Endometrial microvascular endothelial cells (primary cell): ENCODE measurements around the gene CNKSR1. TPM values are rescaled to one million over a fixed set of nuclear protein-coding genes. Genes with fewer than 3 reads are reported as not detected.

ENCODE experiments used
- in situ Hi-C: cut with HindIII; loops from 2 replicates; pipeline ENCODE4 v1.10.0; 2017; ENCODE audit warnings: low sequenced_read_pairs, low pct_unique_long_range_greater_than_20kb; ENCODE audit errors: inconsistent ontology term
- total RNA-seq: library from RNA; depleted of rRNA; stranded (reverse); fragments of >200 nt; gene quantifications from one replicate; pipeline ENCODE4 v1.2.3, GENCODE V29; 2015; ENCODE audit errors: inconsistent ontology term

CNKSR1 gene
- total RNA-seq, 1 donor from 2014 or later, result not detected

DNA sequence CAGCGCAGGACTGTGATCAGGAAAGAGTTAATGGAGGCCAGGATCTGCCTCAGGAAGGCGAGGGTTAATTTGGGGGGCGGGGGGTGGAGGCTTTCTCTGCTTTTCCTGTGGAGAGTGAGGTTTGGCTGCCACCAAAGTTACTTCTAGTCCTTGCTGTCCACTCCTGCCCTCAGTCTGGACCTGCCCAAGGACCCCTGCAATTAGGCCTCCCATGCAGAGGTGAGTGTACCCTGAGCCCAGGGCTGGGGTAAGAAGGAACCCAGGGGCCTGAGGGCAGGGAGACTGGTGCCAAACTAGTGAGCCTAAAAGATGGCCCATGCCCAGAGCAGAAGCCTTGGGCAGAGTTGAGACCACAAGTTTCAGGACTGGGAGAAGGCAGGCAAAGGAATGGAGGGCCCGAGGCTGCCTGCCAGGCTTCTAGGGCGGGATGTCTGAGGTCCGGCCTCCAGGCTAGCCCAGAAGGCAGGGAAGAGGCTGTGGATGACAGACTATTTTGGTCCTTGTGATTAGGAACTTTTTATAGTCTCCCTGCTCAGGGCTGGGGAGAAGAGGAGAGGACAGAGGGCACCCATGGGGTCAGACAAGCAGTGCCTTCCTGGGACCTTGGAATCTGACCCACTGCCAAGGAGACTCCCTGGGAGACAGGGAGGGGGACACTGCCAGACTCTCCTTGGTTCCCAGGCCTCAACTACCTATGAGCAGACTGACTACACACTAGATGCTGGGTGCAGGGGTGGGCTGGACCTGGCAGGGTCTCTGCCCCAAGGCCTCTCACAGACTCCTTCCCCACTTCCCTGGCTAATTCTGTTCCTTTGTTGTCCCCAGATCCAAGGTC, 18.2 kb upstream of the CNKSR1 start, which contains the start of gene FAM110D:
TSS of gene FAM110D (plus strand) at position 172 of the 835 bp plus-strand sequence. CDS start 2,213 bp downstream, outside the sequence.
- in situ Hi-C loops, result no loop called here

DNA sequence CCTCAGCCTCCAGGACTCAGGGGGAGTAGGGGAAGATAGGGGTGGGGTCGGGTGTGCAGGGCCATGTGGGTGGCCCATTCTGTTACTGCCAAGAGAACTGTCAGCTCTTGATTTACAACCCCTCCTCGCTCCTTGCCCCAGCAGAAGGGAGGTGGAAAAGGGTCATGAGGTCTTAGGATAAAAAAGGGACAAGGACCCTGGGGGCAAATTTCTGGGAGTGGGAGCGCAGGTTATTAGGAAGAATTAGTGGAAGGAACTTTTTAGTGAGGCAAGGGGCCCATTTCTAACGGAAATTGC, 17.6 kb upstream of the CNKSR1 start:
- in situ Hi-C loops, result no loop called here

DNA sequence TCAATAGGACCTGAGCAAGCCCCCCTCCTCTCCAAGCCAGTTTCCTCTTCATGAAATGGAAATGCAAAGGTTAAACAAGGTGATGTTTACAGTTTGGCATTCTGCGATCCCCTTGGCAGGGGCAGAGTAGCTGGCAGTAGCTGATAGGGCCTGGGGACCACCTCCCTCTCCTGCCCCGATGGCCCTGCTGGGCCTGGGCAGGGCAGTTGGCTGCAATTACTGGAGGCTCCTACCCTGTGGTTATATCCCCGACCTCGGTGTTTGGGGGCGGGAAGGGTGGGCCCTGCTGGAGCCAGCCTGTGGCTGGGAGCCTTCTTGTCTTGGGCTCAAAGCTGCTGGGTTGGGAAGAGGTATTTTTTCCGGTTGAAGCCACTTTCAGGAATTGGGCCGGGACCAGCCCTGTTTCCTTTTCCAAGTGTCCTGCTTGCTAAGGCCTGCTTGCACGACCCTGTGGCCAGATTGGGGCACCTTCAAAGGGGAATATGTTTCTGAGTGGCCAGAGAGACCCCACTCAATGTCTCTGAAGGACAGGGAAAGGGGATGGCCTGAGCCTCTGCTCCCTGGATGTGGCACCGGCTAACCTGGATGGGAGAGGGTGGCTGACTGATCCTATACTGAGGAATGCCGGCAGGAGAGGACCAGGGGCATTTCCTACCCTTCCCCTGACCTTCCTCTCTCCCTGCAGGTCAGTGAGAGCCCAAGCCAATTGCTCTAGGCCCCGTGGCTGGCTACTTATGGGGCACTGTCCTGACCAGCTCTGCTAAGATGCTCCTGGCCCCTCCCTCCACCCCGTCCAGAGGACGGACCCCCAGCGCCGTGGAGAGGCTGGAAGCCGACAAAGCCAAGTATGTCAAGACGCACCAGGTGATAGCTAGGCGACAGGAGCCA, 16.5 kb upstream of the CNKSR1 start:
- in situ Hi-C loops, result no loop called here

DNA sequence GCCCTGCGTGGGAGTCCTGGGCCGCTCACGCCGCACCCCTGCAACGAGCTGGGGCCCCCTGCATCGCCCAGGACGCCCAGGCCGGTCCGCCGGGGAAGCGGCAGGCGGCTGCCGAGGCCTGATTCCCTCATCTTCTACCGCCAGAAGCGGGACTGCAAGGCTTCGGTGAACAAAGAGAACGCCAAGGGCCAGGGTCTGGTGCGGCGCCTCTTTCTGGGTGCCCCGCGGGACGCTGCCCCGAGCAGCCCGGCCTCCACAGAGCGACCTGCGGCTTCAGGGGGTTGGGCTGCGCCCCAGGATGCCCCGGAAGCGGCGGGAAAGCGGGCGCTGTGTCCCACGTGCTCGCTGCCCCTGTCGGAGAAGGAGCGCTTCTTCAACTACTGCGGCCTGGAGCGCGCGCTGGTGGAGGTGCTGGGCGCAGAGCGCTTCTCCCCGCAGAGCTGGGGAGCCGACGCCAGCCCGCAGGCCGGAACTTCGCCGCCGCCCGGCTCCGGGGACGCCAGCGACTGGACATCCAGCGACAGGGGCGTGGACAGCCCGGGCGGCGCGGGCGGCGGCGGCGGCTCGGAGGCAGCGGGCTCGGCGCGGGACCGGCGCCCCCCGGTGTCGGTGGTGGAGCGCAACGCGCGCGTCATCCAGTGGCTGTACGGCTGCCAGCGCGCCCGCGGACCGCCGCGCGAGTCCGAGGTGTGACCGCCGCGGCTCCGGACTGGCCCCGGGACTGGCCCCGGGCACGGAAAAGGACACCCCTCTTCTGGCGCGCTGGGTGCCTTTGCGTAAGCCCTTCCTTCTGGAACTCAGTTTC, 15.7 kb upstream of the CNKSR1 start:
- in situ Hi-C loops, result no loop called here

DNA sequence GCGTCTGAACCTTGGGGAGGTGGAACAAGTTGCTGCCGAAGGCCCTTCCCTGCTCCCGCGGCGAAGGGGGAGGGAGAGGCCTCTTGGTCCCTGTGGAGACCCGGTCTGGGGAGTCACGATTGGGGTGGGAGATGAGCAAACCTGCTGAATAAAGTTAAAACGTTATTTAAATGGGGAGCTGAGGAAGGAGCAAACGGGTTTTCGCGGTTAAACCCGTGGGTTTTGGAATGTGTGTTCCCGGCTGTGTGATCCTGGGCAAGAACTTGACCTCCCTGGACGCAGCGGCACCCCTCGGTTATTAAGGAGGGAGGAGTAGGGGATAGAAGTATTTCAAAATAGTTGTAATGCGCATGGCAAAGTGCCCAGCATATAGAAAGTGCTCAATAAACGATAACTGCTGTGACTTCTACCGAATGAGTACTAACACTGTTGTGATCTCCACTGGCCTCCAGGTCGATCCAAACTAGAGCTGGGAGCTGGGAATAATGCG, 15.0 kb upstream of the CNKSR1 start:
- in situ Hi-C loops, result no loop called here

GRCh38 chr1:26163684-26164035, 13.6 kb upstream of the CNKSR1 start:
- in situ Hi-C loops, result no loop called here

DNA sequence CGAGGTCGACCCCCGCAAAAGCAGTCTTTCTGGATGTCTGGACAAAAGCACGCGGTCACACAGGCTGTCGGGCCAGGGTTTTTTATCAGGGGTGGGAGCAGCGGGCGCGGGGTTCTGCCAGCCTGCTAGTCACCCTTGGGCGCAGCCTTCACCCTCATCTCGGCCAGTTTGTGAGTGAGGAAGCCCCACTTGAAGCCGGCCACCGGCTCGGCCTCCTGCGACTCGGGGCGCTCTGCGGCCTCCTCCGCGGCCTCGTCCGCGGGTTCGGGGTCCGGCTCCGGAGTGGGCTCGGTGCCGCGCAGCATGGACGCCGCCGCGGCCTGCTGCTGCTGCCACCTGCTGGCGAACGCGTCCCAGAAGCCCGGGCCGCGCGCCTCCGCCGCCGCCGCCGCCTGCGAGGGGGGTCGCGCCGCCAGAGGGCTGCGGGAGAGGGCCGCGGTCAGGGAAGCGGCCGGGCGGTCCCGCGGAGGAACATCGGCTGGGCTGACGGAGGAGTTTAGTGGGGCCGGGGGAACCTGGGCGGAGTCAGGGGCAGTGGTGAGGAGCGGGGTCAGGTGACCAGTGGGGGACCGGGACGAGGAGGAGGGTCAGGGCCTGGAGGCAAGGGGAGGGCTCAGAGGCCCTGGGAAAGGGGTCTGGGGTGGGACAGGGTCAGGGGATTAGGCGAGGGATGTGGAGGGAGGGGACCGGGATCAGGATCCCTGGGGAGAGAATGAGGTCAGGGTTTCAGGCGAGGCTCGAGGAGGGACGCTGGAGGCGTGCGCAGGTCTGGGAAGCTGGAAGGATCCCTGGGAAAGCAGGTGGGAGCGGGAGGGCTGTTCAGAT, 13.0 kb upstream of the CNKSR1 start:
- in situ Hi-C loops, result no loop called here

DNA sequence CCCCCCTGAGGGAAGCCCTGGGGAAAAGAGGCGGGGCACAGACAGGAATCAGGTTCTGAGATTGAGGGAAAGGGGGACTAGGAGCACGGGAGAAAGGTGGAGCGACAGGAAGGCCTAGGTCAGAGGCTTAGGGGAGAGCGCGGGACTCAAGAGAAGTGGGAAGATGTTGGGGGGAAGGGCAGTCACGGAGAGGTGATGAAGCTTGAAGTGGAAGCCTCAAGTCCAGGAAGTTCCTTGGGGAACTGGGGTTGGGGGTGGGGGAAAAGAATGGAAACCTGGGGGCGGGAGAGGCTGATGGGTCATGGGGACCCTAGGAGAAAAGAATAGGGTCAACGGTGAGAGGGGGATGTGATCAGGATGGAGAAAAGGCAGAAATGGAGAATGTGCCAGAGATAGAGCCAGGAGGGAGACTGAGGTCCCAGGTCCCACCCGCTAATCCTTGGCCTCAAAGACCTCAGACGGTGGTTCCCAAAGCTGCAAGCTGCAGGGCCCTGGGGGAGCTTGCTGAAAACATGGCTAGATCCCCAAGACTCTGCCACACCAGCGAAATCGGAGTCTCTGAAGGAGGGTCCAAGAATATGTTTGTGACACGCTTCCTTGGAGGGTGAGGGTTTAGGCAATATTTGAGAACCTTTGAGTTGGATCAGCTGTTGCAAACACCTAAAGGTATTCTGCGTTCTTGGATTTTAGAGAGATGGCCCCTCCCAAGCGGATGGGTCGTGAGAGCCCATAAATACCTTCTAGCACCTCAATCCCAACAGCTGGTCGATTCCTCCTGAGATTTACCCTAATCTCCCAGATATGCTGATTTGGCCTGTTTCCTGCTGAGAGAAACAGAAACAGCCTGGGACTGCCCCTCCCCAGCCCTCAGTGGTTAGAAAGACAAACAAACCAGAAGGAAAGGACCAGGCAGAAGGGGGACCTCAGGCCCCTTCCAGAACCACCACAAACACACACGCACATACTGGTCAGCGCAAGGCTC, 12.1 kb upstream of the CNKSR1 start:
- in situ Hi-C loops, result no loop called here

GRCh38 chr1:26166719-26167281, 10.5 kb upstream of the CNKSR1 start:
- in situ Hi-C loops, result no loop called here

DNA sequence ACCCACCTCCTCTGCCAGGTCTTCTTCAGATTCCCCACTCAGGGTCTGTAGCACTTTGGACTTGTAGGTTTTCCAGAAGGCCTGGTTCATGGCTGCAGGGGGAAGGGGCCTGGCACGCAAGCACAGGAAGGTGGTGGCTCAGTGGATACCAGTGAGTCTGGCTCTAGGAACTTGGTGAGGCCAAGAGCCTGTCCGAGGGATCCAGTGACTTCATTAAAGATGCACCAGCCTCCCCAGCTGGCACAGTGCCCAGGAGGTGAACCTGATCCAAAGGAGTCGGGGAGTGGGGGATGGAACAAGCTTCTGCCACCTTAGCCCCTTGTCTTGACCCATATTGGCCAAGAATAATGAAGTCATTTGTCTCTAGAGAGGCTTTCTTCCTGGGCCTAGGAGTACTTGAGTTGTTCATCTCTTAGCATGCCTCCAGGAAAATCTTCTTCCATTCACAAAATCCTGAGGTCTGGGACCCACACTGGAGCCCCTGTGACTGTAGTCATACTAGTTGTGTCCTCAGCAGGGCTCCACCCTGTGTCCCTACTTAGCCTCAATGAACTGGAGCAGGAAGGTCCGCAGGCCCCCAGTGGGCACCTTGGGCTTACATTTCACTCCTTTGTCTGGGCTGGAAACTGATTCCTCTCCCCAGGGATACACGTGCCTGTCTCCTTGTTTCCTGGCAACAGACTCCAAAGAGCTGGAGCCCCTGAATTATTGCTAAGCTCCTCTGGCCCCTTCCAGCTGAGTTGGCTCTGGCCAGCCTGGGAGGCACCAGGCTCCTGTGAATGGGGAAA, 8.7 kb upstream of the CNKSR1 start, which contains the start of gene C1orf232:
TSS of gene C1orf232 (minus strand) at position 554 of the 788 bp plus-strand sequence. CDS start at position 90, 464 bp downstream.
- in situ Hi-C loops, result no loop called here

GRCh38 chr1:26169198-26169554, 8.1 kb upstream of the CNKSR1 start:
- in situ Hi-C loops, result no loop called here

- in situ Hi-C loops, result no loop called here
These were observed 7.4 kb upstream of the CNKSR1 start, which contains the start of gene ZNF593 for GRCh38 chr1:26169669-26170471. Gene ZNF593 (plus strand): TSS chr1:26169908. CDS start chr1:26169984, 76 bp downstream.

DNA sequence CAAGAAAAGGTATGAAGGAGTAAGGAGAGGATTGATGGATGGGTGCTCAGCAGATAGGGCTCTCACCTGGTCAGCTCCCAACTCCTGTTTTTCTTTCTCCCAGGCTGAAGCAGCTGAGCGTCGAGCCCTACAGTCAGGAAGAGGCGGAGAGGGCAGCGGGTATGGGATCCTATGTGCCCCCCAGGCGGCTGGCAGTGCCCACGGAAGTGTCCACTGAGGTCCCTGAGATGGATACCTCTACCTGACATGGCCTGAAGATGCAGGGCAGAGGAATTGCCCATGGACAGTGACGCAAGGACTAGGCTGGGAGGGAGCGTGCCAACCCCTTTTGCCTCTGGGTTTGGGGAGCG, 6.8 kb upstream of the CNKSR1 start:
- in situ Hi-C loops, result no loop called here

DNA sequence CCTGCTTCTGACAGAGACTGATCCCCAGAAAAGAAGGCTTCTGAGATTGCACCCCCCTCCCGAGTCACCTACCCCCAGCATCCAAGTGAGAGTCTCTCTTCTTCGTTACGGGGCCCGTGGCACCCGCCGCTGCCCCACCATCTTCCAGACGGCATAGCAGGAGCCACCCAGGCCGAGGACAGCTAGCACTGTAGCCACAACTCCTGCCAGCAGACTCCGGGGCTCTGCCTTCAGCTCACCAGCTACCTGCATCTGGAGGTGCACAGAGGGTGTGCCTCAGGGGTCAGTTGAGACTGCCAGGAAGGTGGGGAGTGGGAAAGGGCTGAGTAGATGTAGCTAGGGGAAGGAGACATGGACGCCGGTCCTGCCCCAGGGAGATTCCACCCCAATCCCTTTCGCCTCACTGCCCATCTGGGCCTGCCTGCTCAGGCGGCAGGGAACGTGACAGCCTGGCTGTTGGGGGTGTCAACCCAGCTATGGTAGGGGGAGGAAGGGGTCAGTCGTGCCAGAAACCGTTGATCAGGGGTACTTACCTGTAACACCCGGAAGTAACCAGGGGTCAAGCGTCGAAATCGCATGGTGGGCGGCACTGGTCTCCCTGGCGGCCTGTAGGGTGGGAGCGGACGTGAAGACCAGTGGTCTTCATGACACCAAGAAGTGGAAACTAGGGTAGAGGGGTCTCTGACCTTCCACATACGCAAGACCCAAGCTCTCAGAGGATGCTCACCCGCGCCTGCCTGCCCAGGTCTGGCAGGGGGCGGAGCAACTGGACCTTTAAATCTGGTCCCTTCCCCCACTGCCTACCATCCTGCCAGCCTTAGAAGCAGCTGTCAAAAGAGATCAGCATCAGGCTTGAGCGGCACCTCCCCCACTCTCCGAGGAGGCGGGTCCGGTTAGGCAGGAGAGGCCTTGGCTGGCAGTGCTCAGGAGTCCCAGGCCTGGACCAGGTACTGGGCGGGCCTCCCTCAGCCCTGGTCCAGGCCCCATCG, 5.9 kb upstream of the CNKSR1 start, which contains the start of gene ZNF593OS:
TSS of gene ZNF593OS (minus strand) at position 749 of the 989 bp plus-strand sequence. CDS start at position 578, 171 bp downstream.
- in situ Hi-C loops, result no loop called here
